ENCODE results near the gene PNPO.

Gene PNPO

GRCh38 chr17:47952171-47953021 is 11.0 kb downstream of the PNPO start:
- DNase-seq = no peak

GRCh38 chr17:47953909-47954308 is 12.5 kb downstream of the PNPO start:
- DNase-seq = no peak

- no peak for DNase-seq
Observed at GRCh38 chr17:47955497-47956461, 14.4 kb downstream of the PNPO start.

GRCh38 chr17:47956791-47957590 is 15.6 kb downstream of the PNPO start:
- no peak for DNase-seq

- DNase-seq = no peak
Observed at GRCh38 chr17:47957591-47958490, 16.5 kb downstream of the PNPO start, which contains the start of gene PRR15L. TSS of gene PRR15L (minus strand) at chr17:47957883. CDS start at chr17:47953234, 4,649 bp downstream.

GRCh38 chr17:47959825-47960655 is 18.7 kb downstream of the PNPO start:
- no peak for DNase-seq

- no peak for DNase-seq
Observed at GRCh38 chr17:47961406-47961805, 20.0 kb downstream of the PNPO start.

GRCh38 chr17:47962901-47963300 is 21.5 kb downstream of the PNPO start:
- no peak for DNase-seq

- DNase-seq = no peak
Observed at GRCh38 chr17:47964856-47965255, 23.5 kb downstream of the PNPO start.

GRCh38 chr17:47966079-47966519 is 24.7 kb downstream of the PNPO start:
- DNase-seq = no peak

- no peak for DNase-seq
Observed at GRCh38 chr17:47967607-47968252, 26.4 kb downstream of the PNPO start.

- no peak for DNase-seq
Observed at GRCh38 chr17:47968836-47969235, 27.5 kb downstream of the PNPO start.

GRCh38 chr17:47969930-47970724 is 28.8 kb downstream of the PNPO start:
- DNase-seq = no peak

- DNase-seq = peak; percentile 96 to 97 (median 96)
Observed at GRCh38 chr17:47970725-47971499, 29.5 kb downstream of the PNPO start, which contains the start of gene CDK5RAP3. TSS of gene CDK5RAP3 (plus strand) at chr17:47971113. CDS start at chr17:47971147, 34 bp downstream.

GRCh38 chr17:47973541-47973940 is 32.2 kb downstream of the PNPO start:
- DNase-seq = no peak

GRCh38 chr17:47975189-47975822 is 33.9 kb downstream of the PNPO start:
- DNase-seq = no peak

- DNase-seq = no peak
Observed at GRCh38 chr17:47975823-47976205, 34.4 kb downstream of the PNPO start.

- DNase-seq = peak in 2 of 4 experiments; percentile 9 to 11
Observed at GRCh38 chr17:47978324-47978723, 37.0 kb downstream of the PNPO start.

Data from activated naive CD4-positive, alpha-beta T cell (primary cell).